B cell (primary cell): ENCODE data around the gene SPSB1. TPM values are rescaled to one million over a fixed set of nuclear protein-coding genes. Genes with fewer than 3 reads are reported as not detected.

ENCODE experiments used
- ATAC-seq: fragments of 200-7000 bp; cut with Tn5 transposase; one replicate; pipeline ENCODE4 v1.10.0; 2021; ENCODE audit warnings: low read depth, mild to moderate bottlenecking, moderate number of reproducible peaks, moderate library complexity
- CTCF ChIA-PET: fragments of 350-600 bp; sonication (Branson Sonifier 250); formaldehyde crosslinking; loops from one replicate; lab custom pipeline; 2021; ENCODE audit warnings: antibody characterized with exemption, inconsistent platforms; lab: Charles Lee
- POLR2A ChIA-PET: fragments of 350-600 bp; sonication (Branson Sonifier 250); formaldehyde crosslinking; loops from one replicate; lab custom pipeline; 2021; ENCODE audit warnings: antibody characterized with exemption; lab: Charles Lee
- DNase-seq: peaks from one replicate; pipeline ENCODE4 v3.0.0; 2013
- H2AFZ ChIP-seq: 2 replicates; pipeline ENCODE4 v1.6.1; 2012; ENCODE audit warnings: mild to moderate bottlenecking, low read depth, low read length; ENCODE audit not compliant: insufficient read depth, poor library complexity, severe bottlenecking
- H3K27ac ChIP-seq, 2 donors: 1 replicate in 1 of 2; 2 replicates in 1 of 2; pipeline ENCODE4 v1.5.1; 2012 to 2013; ENCODE audit warnings: low read length in 2 of 2, mild to moderate bottlenecking in 2 of 2, moderate library complexity in 1 of 2
- H3K27me3 ChIP-seq, 4 experiments: fragments of 200-600 bp in 1 of 4; sonication (generic) in 1 of 4; replicated peaks in 1 of 4; 1 replicate in 2 of 4; 2 replicates in 2 of 4; pipeline versions ENCODE4 v1.6.1 to v1.7.0; 2013 to 2016; ENCODE audit warnings: low read length in 3 of 4, mild to moderate bottlenecking in 2 of 4, mixed read lengths in 1 of 4, moderate library complexity in 1 of 4; ENCODE audit not compliant: insufficient read depth in 4 of 4, control insufficient read depth in 3 of 4; ENCODE audit errors: control extremely low read depth in 1 of 4
- H3K36me3 ChIP-seq, 2 experiments: replicated peaks in 1 of 2; 1 replicate in 1 of 2; 2 replicates in 1 of 2; pipeline versions ENCODE4 v1.6.1 to v1.7.1; 2013; ENCODE audit warnings: low read length in 1 of 2; ENCODE audit not compliant: insufficient read depth in 2 of 2, control insufficient read depth in 1 of 2; ENCODE audit errors: control extremely low read depth in 1 of 2, extremely low read depth in 1 of 2
- H3K4me1 ChIP-seq, 2 donors: fragments of 200-600 bp in 1 of 2; sonication (generic) in 1 of 2; 1 replicate in 1 of 2; 2 replicates in 1 of 2; pipeline versions ENCODE4 v1.5.1 to v1.6.1; 2013 to 2017; ENCODE audit warnings: low read length in 2 of 2; ENCODE audit not compliant: control insufficient read depth in 2 of 2, insufficient read depth in 2 of 2
- H3K4me2 ChIP-seq: replicated peaks from 2 replicates; pipeline ENCODE3; 2012; ENCODE audit warnings: mild to moderate bottlenecking, low read depth, low read length; ENCODE audit not compliant: poor library complexity, severe bottlenecking
- H3K4me3 ChIP-seq, 5 experiments: fragments of 200-600 bp in 1 of 5; sonication (generic) in 1 of 5; 1 replicate in 3 of 5; 2 replicates in 2 of 5; pipeline versions ENCODE4 v1.5.1 to v1.7.0; 2011 to 2016; ENCODE audit warnings: low read length in 4 of 5, mild to moderate bottlenecking in 4 of 5, low read depth in 2 of 5, control low read depth in 1 of 5, moderate library complexity in 1 of 5; ENCODE audit not compliant: insufficient read depth in 1 of 5; ENCODE audit errors: control extremely low read depth in 1 of 5, extremely low read depth in 1 of 5
- H3K79me2 ChIP-seq: fragments of 200-600 bp; sonication (generic); one replicate; pipeline ENCODE4 v1.6.0; 2016; ENCODE audit warnings: low read length; ENCODE audit not compliant: control insufficient read depth, insufficient read depth
- H3K9ac ChIP-seq: fragments of 200-600 bp; sonication (generic); 2 replicates; pipeline ENCODE4 v1.6.1; 2017; ENCODE audit warnings: mild to moderate bottlenecking, low read length, moderate library complexity
- H3K9me3 ChIP-seq, 3 donors: one replicate each; pipeline versions ENCODE4 v1.6.1 to v1.7.1; 2013; ENCODE audit warnings: low read length in 2 of 3; ENCODE audit not compliant: control insufficient read depth in 2 of 3, insufficient read depth in 1 of 3; ENCODE audit errors: control extremely low read depth in 1 of 3
- H4K20me1 ChIP-seq: 2 replicates; pipeline ENCODE4 v1.6.0; 2012; ENCODE audit warnings: mild to moderate bottlenecking, low read length; ENCODE audit not compliant: insufficient read depth, control insufficient read depth, poor library complexity, severe bottlenecking
- H3K27ac Mint-ChIP-seq: one replicate; pipeline ENCODE4 v1.8.0; 2021; ENCODE audit warnings: mixed read lengths
- H3K27me3 Mint-ChIP-seq: one replicate; pipeline ENCODE4 v1.8.0; 2021; ENCODE audit warnings: mixed read lengths
- H3K4me1 Mint-ChIP-seq: one replicate; pipeline ENCODE4 v1.8.0; 2021; ENCODE audit warnings: mixed read lengths
- H3K4me3 Mint-ChIP-seq: one replicate; pipeline ENCODE4 v1.8.0; 2021; ENCODE audit warnings: mixed read lengths
- H3K9me3 Mint-ChIP-seq: one replicate; pipeline ENCODE4 v1.8.0; 2022; ENCODE audit warnings: mixed read lengths; ENCODE audit not compliant: insufficient read depth
- CTCF ChIP-seq: fragments of 200-600 bp; IDR thresholded peaks from one replicate; pipeline ENCODE4 v1.8.0; 2022; ENCODE audit warnings: antibody characterized with exemption, mild to moderate bottlenecking
- EZH2 ChIP-seq: IDR thresholded peaks from 2 replicates; pipeline ENCODE4 v1.6.1; 2012; ENCODE audit warnings: borderline replicate concordance, low read depth, mild to moderate bottlenecking, moderate library complexity, low read length; ENCODE audit not compliant: insufficient read depth, poor library complexity, severe bottlenecking
- WGBS: methylation state at CpG from one replicate; pipeline ENCODE4 v1.1.5; 2013; ENCODE audit warnings: missing lambda C conversion rate; ENCODE audit not compliant: insufficient coverage; 5-methylcytosine and 5-hydroxymethylcytosine counted together
- intact Hi-C: fragments of 100-400 bp; cut with micrococcal nuclease; formaldehyde crosslinking; loops from one replicate; pipeline ENCODE4 v1.10.0; 2022
- polyA plus RNA-seq: library from polyadenylated mRNA; depleted of rRNA; stranded (reverse); fragments of >200 nt; gene quantifications from 2 replicates; pipeline ENCODE4 v1.2.3, GENCODE V29; 2012
- total RNA-seq, 2 donors: library from RNA; stranded (reverse); fragments of 120-200 nt in 1 of 2; gene quantifications; 1 replicate in 1 of 2; 2 replicates in 1 of 2; pipeline versions ENCODE4 v1.2.3 to v1.2.4, GENCODE V29; 2013 to 2022

The SPSB1 gene
- total and polyA plus RNA-seq, 2 donors (not counting 1 experiment from before 2014, with no cell fraction given), result 1.7 to 9.4 TPM

GRCh38 chr1:9340864-9341263 is 48.2 kb downstream of the SPSB1 start:
- Histone ChIP-seq H4K20me1 (peaks cover 5% of the 10 kb centered on the region), H3K27ac (no peak overlapping the region), H3K9ac (no peak overlapping the region), H3K36me3 (peaks cover 0 to 4% of the 10 kb centered on the region in 2 experiments), H2AFZ (no peak overlapping the region), H3K27me3 (no peaks in the 10 kb centered on the region), H3K9me3 (peaks cover 0 to 11% (median 0%) of the 10 kb centered on the region in 3 donors), H3K4me1 (no peaks in the 10 kb centered on the region), H3K79me2 (peaks cover 65% of the 10 kb centered on the region), H3K4me3 (no peak overlapping the region), H3K4me2 (no peak overlapping the region)
- 88% methylated on average over 4 of the region's 7 CpGs for WGBS
- H3K4me1 Mint-ChIP-seq, result peaks cover 6% of the 10 kb centered on the region
- TF ChIP-seq CTCF (no peak), EZH2 (no peak)
- ChIA-PET POLR2A (no interaction called here), CTCF (interaction anchor here (0.9 kb wide), 1 partner anchor 115 kb away, joined by 3 read pairs; no protein-coding TSS in a partner anchor)
- intact Hi-C loops, result no loop called here
- H3K27ac Mint-ChIP-seq, result no peak overlapping the region
- ATAC-seq, result no peak
- H3K4me3 Mint-ChIP-seq, result no peak overlapping the region
- no peaks in the 10 kb centered on the region for H3K27me3 Mint-ChIP-seq
- no peak for DNase-seq
- H3K9me3 Mint-ChIP-seq, result no peaks in the 10 kb centered on the region

DNA sequence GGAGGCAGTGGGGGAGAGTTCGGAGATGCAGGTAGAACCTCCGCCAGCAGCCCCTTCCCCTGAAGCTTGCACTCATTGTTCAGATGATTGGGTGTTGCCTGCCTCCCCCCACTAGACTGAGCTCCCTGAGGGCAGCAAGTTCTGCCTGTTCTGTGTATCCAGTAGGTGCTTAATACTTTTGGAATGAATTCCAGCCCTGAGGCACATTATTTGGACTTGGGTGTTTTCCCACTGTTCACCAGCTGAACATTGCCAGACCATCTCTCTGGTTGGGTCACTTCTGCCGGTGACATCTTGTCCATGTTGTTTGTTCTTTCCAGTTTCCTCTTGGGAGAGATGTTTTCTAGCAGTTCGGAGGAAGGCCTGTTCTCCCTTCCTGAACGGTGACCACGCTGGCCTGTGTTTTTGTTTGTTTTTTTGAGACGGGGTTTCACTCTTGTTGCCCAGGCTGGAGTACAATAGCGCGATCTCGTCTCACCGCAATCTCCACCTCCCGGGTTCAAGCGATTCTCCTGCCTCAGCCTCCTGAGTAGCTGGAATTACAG is 48.7 kb downstream of the SPSB1 start:
- Histone ChIP-seq H3K36me3 (peaks cover 0 to 4% of the 10 kb centered on the region in 2 experiments), H3K4me3 (no peak overlapping the region), H3K27ac (no peak overlapping the region), H3K4me2 (no peak overlapping the region), H3K27me3 (no peaks in the 10 kb centered on the region), H3K4me1 (no peaks in the 10 kb centered on the region), H3K9ac (no peak overlapping the region), H2AFZ (no peak overlapping the region), H3K9me3 (peaks cover 0 to 11% (median 0%) of the 10 kb centered on the region in 3 donors), H3K79me2 (peaks cover 62% of the 10 kb centered on the region), H4K20me1 (peaks cover 5% of the 10 kb centered on the region)
- ATAC-seq (no peak), DNase-seq (no peak)
- ChIA-PET CTCF (interaction anchor here (0.9 kb wide), 1 partner anchor 114 kb away, joined by 3 read pairs; no protein-coding TSS in a partner anchor), POLR2A (no interaction called here)
- H3K9me3 Mint-ChIP-seq, result no peaks in the 10 kb centered on the region
- TF ChIP-seq CTCF (no peak), EZH2 (no peak)
- H3K27me3 Mint-ChIP-seq, result no peaks in the 10 kb centered on the region
- intact Hi-C loops, result no loop called here
- peaks cover 9% of the 10 kb centered on the region for H3K4me1 Mint-ChIP-seq
- 100% methylated on average over 3 of the region's 13 CpGs for WGBS
- H3K4me3 Mint-ChIP-seq, result no peak overlapping the region
- H3K27ac Mint-ChIP-seq, result no peak overlapping the region
